ENCODE measurements around the gene PPP1R12B. TPM values are rescaled to one million over a fixed set of nuclear protein-coding genes. Genes with fewer than 3 reads are reported as not detected.
A peak's percentile ranks its signal among the peaks of the same experiment; 100 is the strongest.
"Not testable (repeated sequence)": the region's sequence is repeated elsewhere in the genome, so short reads cannot be mapped to it uniquely, and the experiment has no call there.

PPP1R12B gene
- total RNA-seq, 1 donor from 2014 or later: 7.2 TPM

GRCh38 chr1:202623075-202623474 is 274.6 kb downstream of the PPP1R12B start:
- H3K27me3 Mint-ChIP-seq (ENCODE audit: unreplicated experiment): peaks cover 8% of the 10 kb centered on the region
- no peak overlapping the region for H3K27ac Mint-ChIP-seq (ENCODE audit: unreplicated experiment)
- no peaks in the 10 kb centered on the region for H3K4me1 Mint-ChIP-seq (ENCODE audit: unreplicated experiment)
- no peak overlapping the region for H3K4me3 Mint-ChIP-seq (ENCODE audit: unreplicated experiment)
- no peaks in the 10 kb centered on the region for H3K36me3 Mint-ChIP-seq (ENCODE audit: low read depth, unreplicated experiment)
- no peaks in the 10 kb centered on the region for H3K9me3 Mint-ChIP-seq (ENCODE audit: unreplicated experiment)
- DNase-seq (ENCODE audit: low spot score): no peak
- no peak for TF ChIP-seq CTCF (IDR thresholded peaks at IDR 0.05; ENCODE audit: unreplicated experiment)

- not testable (repeated sequence) for H3K36me3 Mint-ChIP-seq (ENCODE audit: low read depth, unreplicated experiment); H3K27ac Mint-ChIP-seq (ENCODE audit: unreplicated experiment); H3K4me1 Mint-ChIP-seq (ENCODE audit: unreplicated experiment); DNase-seq (ENCODE audit: low spot score); H3K9me3 Mint-ChIP-seq (ENCODE audit: unreplicated experiment); H3K27me3 Mint-ChIP-seq (ENCODE audit: unreplicated experiment); H3K4me3 Mint-ChIP-seq (ENCODE audit: unreplicated experiment)
These were observed 275.0 kb downstream of the PPP1R12B start for GRCh38 chr1:202623476-202623875.

GRCh38 chr1:202624088-202624780 is 275.7 kb downstream of the PPP1R12B start:
- no peak overlapping the region for H3K27ac Mint-ChIP-seq (ENCODE audit: unreplicated experiment)
- H3K4me1 Mint-ChIP-seq (ENCODE audit: unreplicated experiment): no peaks in the 10 kb centered on the region
- TF ChIP-seq CTCF (IDR thresholded peaks at IDR 0.05; ENCODE audit: unreplicated experiment): no peak
- H3K36me3 Mint-ChIP-seq (ENCODE audit: low read depth, unreplicated experiment): no peaks in the 10 kb centered on the region
- H3K27me3 Mint-ChIP-seq (ENCODE audit: unreplicated experiment): peaks cover 10% of the 10 kb centered on the region
- H3K4me3 Mint-ChIP-seq (ENCODE audit: unreplicated experiment): no peak overlapping the region
- no peaks in the 10 kb centered on the region for H3K9me3 Mint-ChIP-seq (ENCODE audit: unreplicated experiment)
- no peak for DNase-seq (ENCODE audit: low spot score)

GRCh38 chr1:202624781-202625108 is 276.2 kb downstream of the PPP1R12B start:
- no peak for TF ChIP-seq CTCF (IDR thresholded peaks at IDR 0.05; ENCODE audit: unreplicated experiment)
- no peaks in the 10 kb centered on the region for H3K4me1 Mint-ChIP-seq (ENCODE audit: unreplicated experiment)
- H3K27me3 Mint-ChIP-seq (ENCODE audit: unreplicated experiment): peaks cover 11% of the 10 kb centered on the region
- H3K27ac Mint-ChIP-seq (ENCODE audit: unreplicated experiment): no peak overlapping the region
- H3K9me3 Mint-ChIP-seq (ENCODE audit: unreplicated experiment): no peaks in the 10 kb centered on the region
- no peaks in the 10 kb centered on the region for H3K36me3 Mint-ChIP-seq (ENCODE audit: low read depth, unreplicated experiment)
- no peak overlapping the region for H3K4me3 Mint-ChIP-seq (ENCODE audit: unreplicated experiment)
- no peak for DNase-seq (ENCODE audit: low spot score)

GRCh38 chr1:202625416-202626360 is 277.2 kb downstream of the PPP1R12B start:
- peak; percentile 83 for DNase-seq (ENCODE audit: low spot score)
- peak; percentile 31 for TF ChIP-seq CTCF (IDR thresholded peaks at IDR 0.05; ENCODE audit: unreplicated experiment)
- Mint-ChIP-seq H3K4me3 (ENCODE audit: unreplicated experiment) (no peak overlapping the region), H3K27ac (ENCODE audit: unreplicated experiment) (no peak overlapping the region), H3K27me3 (ENCODE audit: unreplicated experiment) (peaks cover 10% of the 10 kb centered on the region), H3K4me1 (ENCODE audit: unreplicated experiment) (no peaks in the 10 kb centered on the region), H3K36me3 (ENCODE audit: low read depth, unreplicated experiment) (no peaks in the 10 kb centered on the region), H3K9me3 (ENCODE audit: unreplicated experiment) (no peaks in the 10 kb centered on the region)

GRCh38 chr1:202627036-202627435 is 278.5 kb downstream of the PPP1R12B start:
- H3K36me3 Mint-ChIP-seq (ENCODE audit: low read depth, unreplicated experiment); H3K27ac Mint-ChIP-seq (ENCODE audit: unreplicated experiment): not testable (repeated sequence)

More at GRCh38 chr1:202627036-202627435, 278.5 kb downstream of the PPP1R12B start:
- not testable (repeated sequence) for H3K4me3 Mint-ChIP-seq (ENCODE audit: unreplicated experiment); H3K4me1 Mint-ChIP-seq (ENCODE audit: unreplicated experiment); H3K9me3 Mint-ChIP-seq (ENCODE audit: unreplicated experiment); DNase-seq (ENCODE audit: low spot score)
- peaks cover 11% of the 10 kb centered on the region for H3K27me3 Mint-ChIP-seq (ENCODE audit: unreplicated experiment)
